Endothelial cell of umbilical vein (primary cell): Measurements from ENCODE around the gene RASA2. TPM values are rescaled to one million over a fixed set of nuclear protein-coding genes. Genes with fewer than 3 reads are reported as not detected.
"Not testable (repeated sequence)": the region's sequence is repeated elsewhere in the genome, so short reads cannot be mapped to it uniquely, and the experiment has no call there.

Source experiments
- BruUV-seq: library from RNA; stranded (reverse); fragments of 400-500 nt; replicated peaks from 2 replicates; lab custom pipeline; 2021; lab: Mats Ljungman, UMichigan
- CTCF ChIA-PET: fragments of 300-600, 350-600 bp; sonication (Branson Sonifier 250); formaldehyde crosslinking; loops from one replicate; lab custom pipeline; 2021; ENCODE audit warnings: antibody characterized with exemption, inconsistent platforms; lab: Charles Lee
- POLR2A ChIA-PET: fragments of 300-600, 350-600 bp; sonication (Branson Sonifier 250); formaldehyde crosslinking; loops from one replicate; lab custom pipeline; 2021; ENCODE audit warnings: antibody characterized with exemption, inconsistent platforms; lab: Charles Lee
- DNase-seq: peaks from one replicate; pipeline ENCODE4 v3.0.0-alpha.2; 2011; ENCODE audit warnings: low read depth, low spot score
- FAIRE-seq: peaks from 2 replicates; lab custom pipeline; 2011; peaks lifted over from hg19 to GRCh38; lab: Jason Lieb, UNC
- H2AFZ ChIP-seq: 2 replicates; pipeline ENCODE4 v1.6.0; 2012; ENCODE audit warnings: low read depth, low read length, control low read depth, inconsistent platforms
- H3K27ac ChIP-seq: 2 replicates; pipeline ENCODE4 v1.5.1; 2011; ENCODE audit warnings: low read depth, mild to moderate bottlenecking, control low read depth, low read length, moderate library complexity; ENCODE audit not compliant: insufficient read depth
- H3K27me3 ChIP-seq, 2 experiments: 2 replicates each; pipeline versions ENCODE4 v1.6.0 to v1.6.1; 2011; ENCODE audit warnings: low read length in 2 of 2, mixed read lengths in 1 of 2; ENCODE audit not compliant: control insufficient read depth in 2 of 2, insufficient read depth in 2 of 2
- H3K36me3 ChIP-seq, 2 experiments: 2 replicates in 1 of 2; 3 replicates in 1 of 2; pipeline ENCODE4 v1.5.1; 2011; ENCODE audit warnings: low read length in 2 of 2, mild to moderate bottlenecking in 1 of 2, moderate library complexity in 1 of 2; ENCODE audit not compliant: control insufficient read depth in 2 of 2, insufficient read depth in 2 of 2; ENCODE audit errors: extremely low read depth in 1 of 2
- H3K4me1 ChIP-seq: 3 replicates; pipeline ENCODE4 v1.5.1; 2011; ENCODE audit warnings: mild to moderate bottlenecking, low read length; ENCODE audit not compliant: control insufficient read depth, insufficient read depth; ENCODE audit errors: extremely low read depth
- H3K4me2 ChIP-seq: 2 replicates; pipeline ENCODE4 v1.6.1; 2011; ENCODE audit warnings: low read length, control low read depth, mixed read lengths; ENCODE audit not compliant: insufficient read depth
- H3K4me3 ChIP-seq, 3 experiments: fragments of 200-600 bp in 1 of 3; sonication (generic), shearing (Covaris generic) in 1 of 3; replicated peaks in 1 of 3; 2 replicates each; pipeline ENCODE4 v1.5.1; 2011 to 2016; ENCODE audit warnings: control low read depth in 3 of 3, low read length in 3 of 3, mild to moderate bottlenecking in 2 of 3, inconsistent platforms in 1 of 3, low read depth in 1 of 3, moderate library complexity in 1 of 3; ENCODE audit not compliant: insufficient read depth in 1 of 3
- H3K79me2 ChIP-seq: 2 replicates; pipeline ENCODE4 v1.6.0; 2012; ENCODE audit warnings: low read length, inconsistent platforms; ENCODE audit not compliant: control insufficient read depth, insufficient read depth
- H3K9ac ChIP-seq: replicated peaks from 2 replicates; pipeline ENCODE3; 2011; ENCODE audit warnings: low read length, control low read depth; ENCODE audit not compliant: insufficient read depth; ENCODE audit errors: extremely low read depth
- H3K9me1 ChIP-seq: replicated peaks from 3 replicates; pipeline ENCODE4 v1.6.0; 2011; ENCODE audit warnings: mild to moderate bottlenecking, low read length; ENCODE audit not compliant: control insufficient read depth, insufficient read depth; ENCODE audit errors: extremely low read depth
- H3K9me3 ChIP-seq: replicated peaks from 2 replicates; pipeline ENCODE4 v1.5.1; 2012; ENCODE audit warnings: low read length, inconsistent platforms; ENCODE audit not compliant: control insufficient read depth, insufficient read depth
- H4K20me1 ChIP-seq: replicated peaks from 2 replicates; pipeline ENCODE3; 2011; ENCODE audit warnings: mild to moderate bottlenecking, low read length; ENCODE audit not compliant: control insufficient read depth, insufficient read depth; ENCODE audit errors: extremely low read depth
- CTCF ChIP-seq, 2 donors: IDR thresholded peaks; 1 replicate in 1 of 2; 2 replicates in 1 of 2; pipeline ENCODE4 v1.5.1; 2011; ENCODE audit warnings: low read length in 2 of 2, mild to moderate bottlenecking in 2 of 2, moderate library complexity in 2 of 2, control low read depth in 1 of 2, inconsistent platforms in 1 of 2, low read depth in 1 of 2; ENCODE audit not compliant: insufficient read depth in 1 of 2; ENCODE audit errors: extremely low read depth in 1 of 2
- EZH2 ChIP-seq: IDR thresholded peaks from 2 replicates; pipeline ENCODE4 v1.6.1; 2012; ENCODE audit warnings: borderline replicate concordance, low read depth, mild to moderate bottlenecking, moderate library complexity, low read length, inconsistent platforms; ENCODE audit not compliant: severe bottlenecking
- FOS ChIP-seq: IDR thresholded peaks from 2 replicates; pipeline ENCODE4 v1.6.1; 2011; ENCODE audit warnings: mild to moderate bottlenecking, low read length, moderate library complexity, borderline replicate concordance; ENCODE audit not compliant: insufficient read depth
- GATA2 ChIP-seq: IDR thresholded peaks from 2 replicates; pipeline ENCODE4 v1.7.0; 2011; ENCODE audit warnings: low read depth, mild to moderate bottlenecking, moderate library complexity, mixed read lengths, low read length; ENCODE audit not compliant: insufficient read length, insufficient read depth
- JUN ChIP-seq: IDR thresholded peaks from 2 replicates; pipeline ENCODE4 v1.6.1; 2011; ENCODE audit warnings: borderline replicate concordance, low read depth; ENCODE audit not compliant: insufficient read length, insufficient read depth
- MAX ChIP-seq: IDR thresholded peaks from 2 replicates; pipeline ENCODE4 v1.6.1; 2011; ENCODE audit not compliant: insufficient read depth, insufficient read length
- MYC ChIP-seq: IDR thresholded peaks from one replicate; pipeline ENCODE4 v1.6.1; 2011; ENCODE audit warnings: mild to moderate bottlenecking, low read depth, low read length
- POLR2A ChIP-seq: IDR thresholded peaks from 2 replicates; pipeline ENCODE4 v1.6.1; 2012; ENCODE audit warnings: low read depth, mild to moderate bottlenecking, control low read depth, low read length
- POLR2AphosphoS5 ChIP-seq: IDR thresholded peaks from 2 replicates; pipeline ENCODE4 v1.6.1; 2012; ENCODE audit warnings: low read depth, mild to moderate bottlenecking, control low read depth, low read length, moderate library complexity; ENCODE audit not compliant: insufficient read depth
- dilution Hi-C: fragments of 300-500 bp; cut with MboI; formaldehyde crosslinking; loops from one replicate; pipeline ENCODE4 v1.15.0; 2019; ENCODE audit warnings: low sequenced_read_pairs; ENCODE audit not compliant: extremely low pct_ligation_motif_present
- intact Hi-C: fragments of 100-400 bp; cut with micrococcal nuclease; formaldehyde crosslinking; loops from one replicate; pipeline ENCODE4 v1.10.0; 2022
- polyA plus RNA-seq, 4 experiments: library from polyadenylated mRNA; depleted of rRNA in 3 of 4; stranded (reverse) in 3 of 4; unstranded in 1 of 4; fragments of >200 nt; gene quantifications; 2 replicates each; pipeline versions ENCODE4 v1.2.1 to v1.2.3, GENCODE V29; 2011 to 2012; ENCODE audit warnings: missing spikeins in 1 of 4
- total RNA-seq: library from RNA; stranded (reverse); gene quantifications from 2 replicates; pipeline ENCODE4 v1.2.3, GENCODE V29; 2021

RASA2 gene
- total and polyA plus RNA-seq, 2 donors (not counting 3 experiments of a cell fraction or from before 2014, with no cell fraction given) = 3.1 to 20.2 TPM

GRCh38 chr3:141493184-141493583, 6.4 kb downstream of the RASA2 start:
- Histone ChIP-seq H3K4me1 (peaks cover 27% of the 10 kb centered on the region), H4K20me1 (peaks cover 8% of the 10 kb centered on the region), H3K79me2 (peaks cover 94% of the 10 kb centered on the region), H2AFZ (no peak overlapping the region), H3K4me2 (no peak overlapping the region), H3K9ac (no peak overlapping the region), H3K9me3 (no peaks in the 10 kb centered on the region), H3K27me3 (no peaks in the 10 kb centered on the region), H3K4me3 (no peak overlapping the region), H3K9me1 (no peaks in the 10 kb centered on the region), H3K36me3 (peaks cover 0 to 2% of the 10 kb centered on the region in 2 experiments), H3K27ac (no peak overlapping the region)
- dilution Hi-C loops = no loop called here
- intact Hi-C loops = loop anchor here (2.0 kb wide), 1 partner anchor 16 kb away; no protein-coding TSS in a partner anchor
- CTCF ChIA-PET = interaction anchor here (0.5 to 1.1 kb wide), 2 partner anchors 33 to 123 kb away, joined by 4 read pairs; no protein-coding TSS in a partner anchor
- TF ChIP-seq MAX (no peak), CTCF (IDR thresholded peaks at IDR 0.05; ENCODE audit: extremely low read depth in 1 of 2, insufficient read depth in 1 of 2, low read depth in 1 of 2, low read length in 2 of 2) (no peak), MYC (no peak), GATA2 (no peak), FOS (no peak), POLR2AphosphoS5 (no peak), POLR2A (no peak), EZH2 (no peak), JUN (no peak)
- POLR2A ChIA-PET = no interaction called here
- no TSS peak for BruUV-seq
- DNase-seq = no peak
- FAIRE-seq = no peak

- ChIA-PET CTCF (interaction anchor here (1.0 to 1.6 kb wide), 3 partner anchors 9 to 63 kb away, joined by 3 read pairs; no protein-coding TSS in a partner anchor), POLR2A (interaction anchor here (0.7 kb wide), 1 partner anchor 27 kb away, joined by 6 read pairs; no protein-coding TSS in a partner anchor)
- H3K9me3 ChIP-seq, DNase-seq, H4K20me1 ChIP-seq, H3K4me1 ChIP-seq, H3K27ac ChIP-seq, H3K4me2 ChIP-seq, H3K4me3 ChIP-seq, H2AFZ ChIP-seq, FAIRE-seq, BruUV-seq, H3K9me1 ChIP-seq, H3K9ac ChIP-seq, H3K27me3 ChIP-seq, H3K36me3 ChIP-seq, dilution Hi-C loops, intact Hi-C loops: not testable (repeated sequence)
- H3K79me2 ChIP-seq = peaks cover 94% of the 10 kb centered on the region
Observed at GRCh38 chr3:141497589-141497988, 10.8 kb downstream of the RASA2 start.
